ENCODE data around the gene DCST1. TPM values are rescaled to one million over a fixed set of nuclear protein-coding genes. Genes with fewer than 3 reads are reported as not detected.

The DCST1 gene
- not detected in 2 replicates for total RNA-seq

GRCh38 chr1:155033524-155033923, at the start of gene DCST1, which contains the start of gene DCST2:
DCST1 (plus strand) TSS chr1:155033824; CDS start chr1:155034037, 213 bp downstream.
DCST2 (minus strand) TSS chr1:155033781; CDS start chr1:155033701, 80 bp downstream.

GRCh38 chr1:154993572-154994268, 39.9 kb upstream of the DCST1 start, which contains the start of gene LENEP:
LENEP (plus strand) TSS chr1:154993586; CDS start chr1:154993608, 22 bp downstream.

GRCh38 chr1:155002464-155003226, 31.0 kb upstream of the DCST1 start, which contains the start of gene ZBTB7B:
ZBTB7B (plus strand) TSS chr1:155002802; CDS start chr1:155014661, 11,859 bp downstream.

GRCh38 chr1:155050560-155051341, 17.1 kb downstream of the DCST1 start, which contains the start of gene ADAM15:
ADAM15 (plus strand) TSS chr1:155051316; CDS start chr1:155051387, 71 bp downstream.

GRCh38 chr1:155063550-155064110, 30.0 kb downstream of the DCST1 start, which contains the start of gene EFNA4:
EFNA4 (plus strand) TSS chr1:155063740; CDS start chr1:155063824, 84 bp downstream.

GRCh38 chr1:155078469-155079209, 45.0 kb downstream of the DCST1 start, which contains the start of gene EFNA3:
EFNA3 (plus strand) TSS chr1:155078837; CDS start chr1:155078942, 105 bp downstream.

Other genes starting within 250 kb of the DCST1 start
- not detected in 2 replicates for gene KCNN3, start 163.5 kb upstream of the DCST1 start, total RNA-seq
- gene PMVK, start 97.1 kb upstream of the DCST1 start, total RNA-seq: 5.7 and 9.7 TPM in 2 replicates
- 73.8 and 78.5 TPM in 2 replicates for gene PBXIP1, start 77.7 kb upstream of the DCST1 start, total RNA-seq
- 17.2 and 17.4 TPM in 2 replicates for gene PYGO2, start 72.0 kb upstream of the DCST1 start, total RNA-seq
- gene SHC1, start 63.1 kb upstream of the DCST1 start, total RNA-seq: 374 and 395 TPM in 2 replicates
- gene CKS1B, start 59.1 kb upstream of the DCST1 start, total RNA-seq: 16.4 and 18.3 TPM in 2 replicates
- gene FLAD1, start 50.5 kb upstream of the DCST1 start, total RNA-seq: 19.8 and 20.3 TPM in 2 replicates
- gene LENEP, start 40.2 kb upstream of the DCST1 start, total RNA-seq: not detected in 2 replicates
- 29.2 and 31.7 TPM in 2 replicates for gene ZBTB7B, start 31.0 kb upstream of the DCST1 start, total RNA-seq
- not detected in 2 replicates for gene DCST2, start within 50 bp of the DCST1 start, total RNA-seq
- 63.0 and 94.4 TPM in 2 replicates for gene ADAM15, start 17.5 kb downstream of the DCST1 start, total RNA-seq
- gene EFNA4, start 29.9 kb downstream of the DCST1 start, total RNA-seq: 2.7 and 3.6 TPM in 2 replicates
- gene EFNA3, start 45.0 kb downstream of the DCST1 start, total RNA-seq: 0.81 and 0.97 TPM in 2 replicates
- gene EFNA1, start 94.1 kb downstream of the DCST1 start, total RNA-seq: not detected in 2 replicates
- gene SLC50A1, start 102.0 kb downstream of the DCST1 start, total RNA-seq: 39.9 and 43.6 TPM in 2 replicates
- 13.4 and 15.4 TPM in 2 replicates for gene DPM3, start 106.7 kb downstream of the DCST1 start, total RNA-seq
- gene KRTCAP2, start 139.5 kb downstream of the DCST1 start, total RNA-seq: 44.4 and 49.5 TPM in 2 replicates
- gene TRIM46, start 140.0 kb downstream of the DCST1 start, total RNA-seq: 7.4 and 7.8 TPM in 2 replicates
- gene THBS3, start 174.1 kb downstream of the DCST1 start, total RNA-seq: 39.7 and 41.2 TPM in 2 replicates
- gene MTX1, start 174.9 kb downstream of the DCST1 start, total RNA-seq: 28.6 and 39.1 TPM in 2 replicates
- 5.4 and 7.0 TPM in 2 replicates for gene ENTREP3, start 221.7 kb downstream of the DCST1 start, total RNA-seq
- 34.4 and 45.8 TPM in 2 replicates for gene SCAMP3, start 228.5 kb downstream of the DCST1 start, total RNA-seq
- gene CLK2, start 239.7 kb downstream of the DCST1 start, total RNA-seq: 24.2 and 29.7 TPM in 2 replicates
- 0.97 and 2.1 TPM in 2 replicates for gene HCN3, start 243.6 kb downstream of the DCST1 start, total RNA-seq

Measured in hair follicle dermal papilla cell (primary cell).